Testis (tissue), 3 donors: ENCODE measurements around the gene DDT. TPM values are rescaled to one million over a fixed set of nuclear protein-coding genes. Genes with fewer than 3 reads are reported as not detected.

Experiments
- DNase-seq: peaks from one replicate; pipeline ENCODE4 v3.0.0-alpha.2; 2019
- H3K27ac ChIP-seq, 2 donors: fragments of 200-600 bp; sonication (generic); one replicate each; pipeline ENCODE4 v1.5.1; 2019
- H3K27me3 ChIP-seq: fragments of 200-600 bp; sonication (generic); one replicate; pipeline ENCODE4 v1.5.1; 2019
- H3K36me3 ChIP-seq: fragments of 200-600 bp; sonication (generic); one replicate; pipeline ENCODE4 v1.5.1; 2017; ENCODE audit warnings: low read depth; ENCODE audit errors: missing control alignments
- H3K4me1 ChIP-seq: fragments of 200-600 bp; sonication (generic); one replicate; pipeline ENCODE4 v1.5.1; 2019
- H3K4me3 ChIP-seq, 2 donors: fragments of 200-600 bp; sonication (generic); one replicate each; pipeline ENCODE4 v1.5.1; 2017 to 2019
- H3K9me3 ChIP-seq: fragments of 200-600 bp; sonication (generic); one replicate; pipeline ENCODE4 v1.5.1; 2017
- POLR2A ChIP-seq: fragments of 450-650 bp; IDR thresholded peaks from one replicate; pipeline ENCODE4 v1.6.1; 2017; ENCODE audit warnings: antibody characterized with exemption, mild to moderate bottlenecking, moderate library complexity
- WGBS, 2 donors: methylation state at CpG; one replicate each; pipeline ENCODE4 v1.1.5; 2018; 5-methylcytosine and 5-hydroxymethylcytosine counted together
- intact Hi-C: fragments of 100-400 bp; cut with DNase I; formaldehyde crosslinking; loops from one replicate; pipeline ENCODE4 v1.15.1; 2023; ENCODE audit warnings: low total_unique reads
- polyA plus RNA-seq: library from polyadenylated mRNA; stranded (reverse); fragments of 350-450 nt; fragmentation: Illumina TruSeq; extraction: RNeasy Lipid Tissue Mini Kit (QIAGEN cat#74804); gene quantifications from one replicate; pipeline ENCODE4 v1.2.3, GENCODE V29; 2014; ENCODE audit warnings: low read depth, low replicate concordance; ENCODE audit not compliant: insufficient read depth
- total RNA-seq, 2 donors: library from RNA; depleted of rRNA; stranded (reverse); fragments of >200 nt; gene quantifications; one replicate each; pipeline ENCODE4 v1.2.3, GENCODE V29; 2016
- TF ChIP-seq, protein P1 (sequence below), 3 experiments: fragments of 450-650 bp in 2 of 3; fragments of 200-600 bp in 1 of 3; sonication (generic) in 1 of 3; IDR thresholded peaks; one replicate each; pipeline ENCODE4 v1.5.1; 2016 to 2019; ENCODE audit warnings: antibody characterized with exemption in 3 of 3, mild to moderate bottlenecking in 2 of 3, moderate library complexity in 1 of 3

The DDT gene
- total and polyA plus RNA-seq, 3 donors from 2014 or later, result 79.7 to 80.5 (median 80.0) TPM

DNA sequence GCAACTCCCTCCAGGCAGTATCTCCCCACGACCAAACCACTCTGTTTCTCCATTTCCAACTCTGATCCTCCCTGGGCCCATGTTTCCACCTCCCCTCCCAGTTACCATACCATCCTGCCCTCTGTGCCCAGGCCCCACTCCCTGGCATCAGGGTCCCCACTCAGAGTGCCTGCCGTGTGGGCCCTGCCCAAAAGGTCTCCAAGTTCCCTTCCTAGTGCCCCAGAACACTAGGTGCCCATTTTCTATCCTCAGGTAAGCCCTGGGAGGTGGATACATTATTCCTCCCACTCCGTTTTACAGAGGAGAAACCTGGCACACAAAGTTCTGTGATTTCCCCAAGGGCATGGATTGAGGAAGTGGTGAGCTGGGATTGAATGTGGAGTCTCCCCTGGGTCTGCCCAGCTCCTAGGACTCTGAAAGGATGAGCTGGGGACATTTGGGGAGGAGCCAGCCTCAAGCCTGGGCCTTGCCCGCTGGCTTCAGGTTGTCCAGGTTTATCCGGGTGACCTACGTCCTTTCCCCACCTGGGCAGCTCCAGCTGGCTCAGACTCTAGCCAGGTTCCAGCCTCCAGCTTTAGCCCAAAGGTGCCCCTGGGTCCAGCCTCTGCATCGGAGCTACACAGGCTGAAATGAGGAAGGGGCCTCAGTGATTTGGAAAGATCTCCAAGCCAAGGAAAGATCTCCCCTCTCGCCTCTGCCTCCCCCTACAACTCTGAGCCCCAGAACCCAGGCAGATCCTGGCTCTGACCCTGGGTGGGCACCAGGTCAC is 33.2 kb upstream of the DDT start:
- DNase-seq, result no peak
- no peak overlapping the region for H3K27ac ChIP-seq
- no peaks in the 10 kb centered on the region for H3K36me3 ChIP-seq
- WGBS, 2 donors, result 84 to 88% methylated on average over 8 of the region's 8 CpGs
- H3K27me3 ChIP-seq, result no peaks in the 10 kb centered on the region
- H3K9me3 ChIP-seq, result no peaks in the 10 kb centered on the region
- H3K4me1 ChIP-seq, result peaks cover 11% of the 10 kb centered on the region
- H3K4me3 ChIP-seq, result no peak overlapping the region
- intact Hi-C loops, result no loop called here
- TF ChIP-seq POLR2A, result no peak
- TF ChIP-seq, protein P1, sequence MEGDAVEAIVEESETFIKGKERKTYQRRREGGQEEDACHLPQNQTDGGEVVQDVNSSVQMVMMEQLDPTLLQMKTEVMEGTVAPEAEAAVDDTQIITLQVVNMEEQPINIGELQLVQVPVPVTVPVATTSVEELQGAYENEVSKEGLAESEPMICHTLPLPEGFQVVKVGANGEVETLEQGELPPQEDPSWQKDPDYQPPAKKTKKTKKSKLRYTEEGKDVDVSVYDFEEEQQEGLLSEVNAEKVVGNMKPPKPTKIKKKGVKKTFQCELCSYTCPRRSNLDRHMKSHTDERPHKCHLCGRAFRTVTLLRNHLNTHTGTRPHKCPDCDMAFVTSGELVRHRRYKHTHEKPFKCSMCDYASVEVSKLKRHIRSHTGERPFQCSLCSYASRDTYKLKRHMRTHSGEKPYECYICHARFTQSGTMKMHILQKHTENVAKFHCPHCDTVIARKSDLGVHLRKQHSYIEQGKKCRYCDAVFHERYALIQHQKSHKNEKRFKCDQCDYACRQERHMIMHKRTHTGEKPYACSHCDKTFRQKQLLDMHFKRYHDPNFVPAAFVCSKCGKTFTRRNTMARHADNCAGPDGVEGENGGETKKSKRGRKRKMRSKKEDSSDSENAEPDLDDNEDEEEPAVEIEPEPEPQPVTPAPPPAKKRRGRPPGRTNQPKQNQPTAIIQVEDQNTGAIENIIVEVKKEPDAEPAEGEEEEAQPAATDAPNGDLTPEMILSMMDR (IDR thresholded peaks at IDR 0.05), result no peak

DNA sequence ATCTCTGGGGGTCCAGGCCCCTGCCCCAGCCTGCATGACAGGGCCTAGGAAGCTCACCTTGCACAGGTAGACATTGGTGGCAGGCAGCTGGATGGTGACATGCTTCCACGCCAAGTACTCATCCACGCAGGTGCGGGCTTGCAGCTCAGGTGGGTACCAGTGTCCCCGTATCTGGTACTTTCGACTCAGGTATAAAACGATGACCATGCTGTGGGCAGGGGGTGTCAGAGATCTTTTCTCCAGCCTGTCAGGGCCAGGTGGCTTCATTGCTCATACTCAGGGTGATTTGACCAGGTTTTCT is 32.6 kb upstream of the DDT start:
- no peak overlapping the region for H3K27ac ChIP-seq
- DNase-seq, result no peak
- H3K36me3 ChIP-seq, result no peaks in the 10 kb centered on the region
- H3K9me3 ChIP-seq, result no peaks in the 10 kb centered on the region
- 90 to 95% methylated on average over 6 of the region's 6 CpGs for WGBS, 2 donors
- H3K4me1 ChIP-seq, result peaks cover 5% of the 10 kb centered on the region
- no peaks in the 10 kb centered on the region for H3K27me3 ChIP-seq
- intact Hi-C loops, result no loop called here
- TF ChIP-seq, protein P1 (IDR thresholded peaks at IDR 0.05), result no peak
- TF ChIP-seq POLR2A, result no peak
- H3K4me3 ChIP-seq, result no peak overlapping the region

DNA sequence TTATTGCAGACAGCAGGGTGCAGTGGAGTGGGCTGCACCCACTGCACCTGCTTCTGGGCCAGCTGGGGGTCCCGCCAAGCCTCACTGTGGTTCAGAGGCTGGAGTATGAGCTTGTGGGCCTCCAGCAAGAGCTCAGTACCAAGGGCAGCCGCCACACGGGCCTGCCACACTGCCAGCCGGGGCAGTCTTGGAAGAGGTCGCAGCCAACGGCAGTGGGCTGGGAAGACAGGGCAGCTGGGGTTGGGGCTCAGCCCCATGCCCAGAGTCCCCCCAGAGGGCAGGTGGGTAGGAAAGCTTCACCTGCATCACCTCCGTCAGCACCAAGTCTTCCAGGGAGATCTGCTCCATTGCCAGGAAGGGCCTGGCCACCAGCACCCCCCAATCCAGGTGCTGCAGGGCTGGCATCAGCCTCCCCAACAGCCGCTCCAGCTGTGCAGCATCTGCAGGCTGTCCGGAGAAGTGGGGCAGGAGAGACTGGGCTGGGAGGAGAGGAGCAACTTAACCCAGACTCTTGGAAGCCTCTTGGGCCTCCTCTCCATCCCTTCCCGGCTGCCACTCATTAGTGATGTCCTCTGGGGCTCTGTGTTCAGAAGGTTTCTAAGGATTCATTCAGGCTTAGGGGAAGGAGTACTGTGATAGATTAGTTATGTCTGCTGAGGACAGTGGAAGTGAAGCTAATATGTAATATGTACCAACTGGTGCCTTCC is 32.1 kb upstream of the DDT start:
- no peaks in the 10 kb centered on the region for H3K36me3 ChIP-seq
- H3K27ac ChIP-seq, result no peak overlapping the region
- no peaks in the 10 kb centered on the region for H3K27me3 ChIP-seq
- TF ChIP-seq POLR2A, result no peak
- TF ChIP-seq, protein P1 (IDR thresholded peaks at IDR 0.05), result no peak
- no peak for DNase-seq
- peaks cover 4% of the 10 kb centered on the region for H3K4me1 ChIP-seq
- H3K4me3 ChIP-seq, result no peak overlapping the region
- 75 to 81% methylated on average over 10 of the region's 10 CpGs for WGBS, 2 donors
- intact Hi-C loops, result no loop called here
- H3K9me3 ChIP-seq, result no peaks in the 10 kb centered on the region

DNA sequence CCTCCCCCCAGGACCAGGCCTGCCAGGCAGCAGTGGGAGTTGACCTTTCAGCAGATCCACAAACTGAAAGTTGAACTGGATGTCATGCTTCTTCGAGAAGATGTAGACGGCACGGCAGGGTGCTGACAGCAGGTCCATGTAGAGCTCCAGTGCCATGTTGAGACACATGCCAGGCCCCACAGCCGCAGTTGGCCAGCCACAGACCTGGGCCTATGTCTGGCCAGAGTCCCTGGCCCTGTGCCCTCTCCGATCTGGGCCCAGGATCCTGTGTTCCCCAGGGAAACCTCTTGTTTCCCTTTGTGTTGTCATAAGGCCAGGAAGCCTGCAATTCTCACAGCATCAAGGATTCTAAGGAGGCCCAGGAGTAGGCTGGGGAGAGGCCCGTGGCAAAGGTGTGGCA is 31.0 kb upstream of the DDT start, which contains the start of gene GSTT4:
TSS of gene GSTT4 (minus strand) at position 253 of the 400 bp plus-strand sequence. CDS start at position 156, 97 bp downstream.
- no peaks in the 10 kb centered on the region for H3K27me3 ChIP-seq
- peaks cover 4% of the 10 kb centered on the region for H3K4me1 ChIP-seq
- WGBS, 2 donors, result 55 to 72% methylated on average over 6 of the region's 6 CpGs
- no peak within 1 kb of the TSS for H3K4me3 ChIP-seq
- H3K27ac ChIP-seq, result no peak within 1 kb of the TSS
- DNase-seq, result no peak
- intact Hi-C loops, result no loop called here
- H3K36me3 ChIP-seq, result no peaks in the 10 kb centered on the region
- no peaks in the 10 kb centered on the region for H3K9me3 ChIP-seq
- TF ChIP-seq, protein P1 (IDR thresholded peaks at IDR 0.05), result no peak
- TF ChIP-seq POLR2A, result no peak
